Stimulated activated CD8-positive, alpha-beta memory T cell treated with anti-CD3 and anti-CD28 coated beads, Interleukin-15, amount 100 ng/mL, for 24 hours (primary cell): Measurements from ENCODE around the gene WDR70.
"Not testable (repeated sequence)": the region's sequence is repeated elsewhere in the genome, so short reads cannot be mapped to it uniquely, and the experiment has no call there.

ENCODE experiments used
- DNase-seq: peaks from one replicate; pipeline ENCODE4 v3.0.0-alpha.2; 2020; ENCODE audit warnings: low read depth

Gene WDR70

DNA sequence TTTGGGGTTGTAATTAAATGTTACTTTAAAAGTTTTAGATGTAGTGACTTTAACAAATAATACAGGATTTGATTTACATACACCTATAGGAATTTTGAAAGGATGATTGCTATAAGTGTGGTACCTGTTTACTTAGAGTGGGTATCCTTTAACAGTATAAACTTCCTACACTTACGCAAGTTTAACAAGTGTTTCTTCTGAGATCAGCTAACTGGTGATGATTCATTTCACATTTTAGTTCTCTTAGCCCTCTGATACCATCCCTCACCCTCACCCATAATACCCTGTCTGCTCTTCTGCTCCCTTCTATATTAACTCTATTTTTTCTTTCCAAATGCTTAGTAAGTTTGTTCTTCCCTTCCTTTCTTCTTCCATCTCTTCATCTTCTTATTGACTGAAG is 262.8 kb downstream of the WDR70 start:
- no peak for DNase-seq

DNA sequence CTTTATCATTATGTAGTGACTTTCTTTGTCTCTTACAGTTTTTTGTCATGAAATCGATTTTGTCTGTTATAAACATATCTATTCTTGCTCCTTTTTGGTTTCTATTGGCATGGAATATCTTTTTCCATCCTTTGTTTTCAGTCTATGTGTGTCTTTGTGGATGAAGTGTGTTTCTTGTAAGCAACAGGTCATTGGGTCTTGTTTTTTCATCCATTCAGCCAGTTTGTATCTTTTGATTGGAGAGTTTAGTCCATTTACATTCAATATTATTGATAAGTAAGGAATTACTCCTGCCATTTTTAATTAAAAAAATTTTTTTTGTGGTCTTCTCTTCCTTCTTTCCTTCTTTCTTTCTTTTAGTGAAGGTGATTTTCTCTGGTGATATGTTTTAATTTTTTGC is 266.6 kb downstream of the WDR70 start:
- DNase-seq, result no peak

DNA sequence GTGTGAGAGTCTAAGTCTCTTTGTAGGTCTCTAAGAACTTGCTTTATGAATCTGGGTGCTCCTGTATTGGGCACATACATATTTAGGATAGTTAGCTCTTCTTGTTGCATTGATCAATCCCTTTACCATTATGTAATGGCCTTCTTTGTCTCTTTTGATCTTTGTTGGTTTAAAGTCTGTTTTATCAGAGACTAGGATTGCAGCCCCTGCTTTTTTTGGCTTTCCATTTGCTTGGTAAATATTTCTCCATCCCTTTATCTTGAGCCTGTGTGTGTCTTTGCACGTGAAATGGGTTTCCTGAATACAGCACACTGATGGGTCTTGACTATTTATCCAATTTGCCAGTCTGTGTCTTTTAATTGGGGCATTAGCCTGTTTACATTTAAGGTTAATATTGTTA is 275.4 kb downstream of the WDR70 start:
- not testable (repeated sequence) for DNase-seq

- DNase-seq, result no peak
Observed at GRCh38 chr5:37657046-37657445, 277.9 kb downstream of the WDR70 start.

DNA sequence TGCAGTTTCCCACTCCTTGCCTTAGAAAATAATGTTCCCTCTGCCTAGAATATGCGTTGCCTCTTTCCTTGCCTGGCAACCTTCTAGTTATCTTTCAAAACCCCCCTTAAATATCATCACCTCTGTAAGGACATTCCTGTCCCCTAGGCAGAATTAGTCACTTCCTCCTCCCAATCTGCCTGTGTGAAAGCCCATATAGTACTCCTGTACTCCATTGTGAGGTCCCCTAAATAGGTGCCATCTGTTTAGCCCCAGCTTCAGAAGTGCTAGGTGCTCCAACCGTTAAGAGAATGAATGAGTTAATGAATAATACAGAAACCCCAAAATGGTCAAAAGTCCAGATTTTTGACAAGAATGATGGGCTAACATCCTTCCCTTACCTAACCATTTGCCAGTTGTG is 279.3 kb downstream of the WDR70 start:
- DNase-seq, result no peak

- DNase-seq, result no peak
Observed at GRCh38 chr5:37660319-37660718, 281.2 kb downstream of the WDR70 start.

DNA sequence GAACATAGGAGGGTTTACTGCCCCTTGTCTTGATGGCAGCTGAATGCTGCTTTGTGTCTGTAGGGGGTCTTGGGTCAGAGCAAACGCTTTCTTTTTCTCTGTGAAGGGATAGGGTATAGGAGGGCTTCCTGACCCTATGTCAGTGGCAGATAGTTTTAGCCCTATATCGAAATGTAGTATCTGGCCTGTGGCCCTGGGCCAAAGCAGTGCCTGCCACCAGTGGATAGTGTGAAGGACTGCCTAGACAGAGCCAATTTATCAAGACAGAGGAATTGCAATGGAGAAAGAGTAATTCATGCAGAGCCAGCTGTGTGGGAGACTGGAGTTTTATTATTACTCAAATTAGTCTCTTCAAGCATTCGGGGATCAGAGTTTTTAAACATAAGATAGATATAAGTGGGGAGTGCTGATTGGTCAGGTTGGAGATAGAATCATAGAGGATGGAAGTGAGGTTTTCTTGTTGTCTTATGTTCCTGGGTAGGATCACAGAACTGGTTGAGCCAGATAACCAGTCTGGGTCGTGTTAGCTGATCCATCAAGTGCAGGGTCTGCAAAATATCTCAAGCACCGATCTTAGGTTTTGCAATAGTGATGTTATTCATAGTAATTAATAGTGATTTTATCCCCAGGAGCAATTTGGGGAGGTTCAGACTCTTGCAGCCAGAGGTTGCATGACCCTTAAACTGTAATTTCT is 282.3 kb downstream of the WDR70 start:
- no peak for DNase-seq

GRCh38 chr5:37661951-37662350 is 282.8 kb downstream of the WDR70 start:
- DNase-seq, result no peak

DNA sequence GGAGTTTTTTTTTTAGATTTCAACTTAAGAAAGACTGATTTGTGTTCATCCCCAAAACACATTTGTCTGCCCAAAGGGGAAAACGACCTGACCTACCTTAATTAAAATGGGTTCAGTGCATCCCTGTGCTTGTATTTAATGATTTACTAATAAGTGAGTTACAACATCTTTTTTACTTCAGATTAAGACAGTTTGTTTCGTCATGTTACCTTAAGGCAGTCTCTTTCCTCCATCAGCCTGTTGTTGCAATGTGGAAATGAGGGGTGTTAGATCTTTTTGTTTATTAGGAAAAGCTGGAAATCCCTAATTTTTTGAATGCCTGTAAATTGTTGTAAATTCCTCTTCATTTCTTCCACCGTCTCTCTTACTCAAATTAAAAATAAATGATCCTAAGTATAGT is 283.2 kb downstream of the WDR70 start:
- DNase-seq, result no peak

DNA sequence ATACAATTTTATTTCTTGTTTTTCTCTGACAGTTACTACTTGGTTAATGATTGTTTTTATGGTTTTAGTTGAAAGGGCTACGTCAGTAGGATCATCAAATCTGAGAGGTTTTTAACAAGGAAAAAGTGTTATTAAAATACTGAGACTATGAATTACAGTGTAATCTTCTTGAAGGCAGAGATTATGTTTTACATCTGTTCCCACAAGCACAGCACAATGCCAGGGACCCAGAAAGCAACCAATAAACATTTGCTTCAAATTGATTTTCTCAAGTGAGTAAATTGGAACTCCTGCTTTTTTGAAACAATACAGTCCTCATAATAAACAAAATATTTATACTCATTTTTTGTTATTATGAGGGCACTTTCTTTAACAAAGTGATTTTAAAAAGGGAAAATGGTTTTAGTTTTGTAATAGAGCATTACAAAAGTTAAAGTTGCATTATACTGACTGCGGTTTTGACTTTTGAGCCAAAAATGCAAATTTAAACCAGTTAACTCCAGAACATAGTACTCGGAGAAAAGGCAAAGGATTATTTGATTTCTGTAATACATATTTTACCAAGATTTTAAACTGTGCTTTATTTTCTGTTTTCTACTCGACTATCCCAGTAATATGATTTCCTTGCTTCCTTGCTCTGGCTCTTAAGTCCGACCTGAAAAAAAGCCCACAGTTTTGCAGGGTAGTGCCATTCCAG is 283.8 kb downstream of the WDR70 start:
- no peak for DNase-seq

GRCh38 chr5:37663538-37663937 is 284.4 kb downstream of the WDR70 start:
- no peak for DNase-seq

- no peak for DNase-seq
Observed at GRCh38 chr5:37664551-37664950, 285.4 kb downstream of the WDR70 start.

DNA sequence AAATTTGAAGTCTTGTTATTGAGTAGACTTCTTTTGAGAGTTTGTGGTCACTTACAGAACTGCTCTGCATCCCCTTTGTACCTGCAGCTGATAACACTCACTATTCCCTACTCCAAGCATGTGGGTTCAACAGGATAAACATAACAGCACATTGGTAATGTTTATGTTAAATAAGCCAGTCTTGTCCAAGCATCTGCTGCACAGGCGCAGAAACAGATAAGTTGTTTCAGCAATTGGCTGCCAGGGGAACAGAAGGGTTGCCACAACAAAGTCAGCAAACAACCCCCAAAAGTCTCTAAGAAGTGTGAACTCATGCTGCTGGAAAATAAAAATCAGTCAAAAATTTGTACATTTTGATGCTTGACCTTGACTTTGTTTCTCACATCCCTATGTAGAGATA is 286.2 kb downstream of the WDR70 start:
- no peak for DNase-seq

DNA sequence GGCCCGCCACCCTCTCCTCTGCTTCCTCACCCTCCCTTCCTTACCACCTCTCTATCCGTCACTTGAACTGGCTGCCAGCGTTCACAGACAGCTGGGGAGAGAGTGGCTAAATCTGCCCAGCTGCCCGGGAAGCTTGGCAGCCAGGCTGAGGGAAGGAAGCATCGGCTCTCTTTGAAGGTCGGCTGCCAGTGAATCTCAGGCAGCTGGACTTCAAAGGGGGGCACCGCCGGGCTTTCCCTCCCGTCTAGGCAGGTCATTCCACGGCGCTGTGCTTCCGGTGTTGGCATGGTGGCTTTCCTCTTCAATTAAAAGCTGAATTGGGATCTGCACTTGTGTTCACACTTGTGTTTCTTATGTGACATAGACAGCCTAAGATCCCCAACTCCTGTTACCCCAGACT is 286.8 kb downstream of the WDR70 start:
- no peak for DNase-seq

- no peak for DNase-seq
Observed at GRCh38 chr5:37667430-37667829, 288.3 kb downstream of the WDR70 start.

DNA sequence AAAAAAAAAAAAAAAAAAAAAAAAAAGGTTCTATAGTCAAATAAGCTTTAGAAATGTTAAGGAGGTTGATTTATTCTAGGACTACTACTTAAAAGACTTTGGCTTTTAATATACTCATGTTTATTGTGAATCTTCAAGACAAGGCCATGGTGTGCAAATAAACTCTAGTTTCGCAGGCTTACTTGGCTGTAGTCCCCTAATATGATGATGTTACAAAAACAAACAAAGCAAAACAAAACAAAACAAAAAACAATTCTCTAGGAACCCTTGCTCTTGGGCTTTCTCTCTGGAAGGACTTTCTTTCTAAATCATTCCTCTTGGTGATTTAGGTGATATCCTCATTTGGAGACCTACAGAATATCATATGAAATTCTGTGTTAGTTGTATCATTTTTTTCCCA is 288.7 kb downstream of the WDR70 start:
- no peak for DNase-seq

- DNase-seq, result no peak
Observed at GRCh38 chr5:37668524-37669047, 289.5 kb downstream of the WDR70 start.

GRCh38 chr5:37672118-37672588 is 293.0 kb downstream of the WDR70 start:
- not testable (repeated sequence) for DNase-seq

DNA sequence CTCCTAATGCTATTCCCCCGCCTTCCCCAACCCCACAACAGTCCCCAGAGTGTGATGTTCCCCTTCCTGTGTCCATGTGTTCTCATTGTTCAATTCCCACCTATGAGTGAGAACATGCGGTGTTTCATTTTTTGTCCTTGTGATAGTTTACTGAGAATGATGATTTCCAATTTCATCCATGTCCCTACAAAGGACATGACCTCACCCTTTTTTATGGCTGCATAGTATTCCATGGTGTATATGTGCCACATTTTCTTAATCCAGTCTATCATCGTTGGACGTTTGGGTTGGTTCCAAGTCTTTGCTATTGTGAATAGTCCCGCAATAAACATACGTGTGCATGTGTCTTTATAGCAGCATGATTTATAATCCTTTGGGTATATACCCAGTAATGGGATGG is 295.2 kb downstream of the WDR70 start:
- not testable (repeated sequence) for DNase-seq

- DNase-seq, result not testable (repeated sequence)
Observed at GRCh38 chr5:37679326-37679725, 300.2 kb downstream of the WDR70 start.

DNA sequence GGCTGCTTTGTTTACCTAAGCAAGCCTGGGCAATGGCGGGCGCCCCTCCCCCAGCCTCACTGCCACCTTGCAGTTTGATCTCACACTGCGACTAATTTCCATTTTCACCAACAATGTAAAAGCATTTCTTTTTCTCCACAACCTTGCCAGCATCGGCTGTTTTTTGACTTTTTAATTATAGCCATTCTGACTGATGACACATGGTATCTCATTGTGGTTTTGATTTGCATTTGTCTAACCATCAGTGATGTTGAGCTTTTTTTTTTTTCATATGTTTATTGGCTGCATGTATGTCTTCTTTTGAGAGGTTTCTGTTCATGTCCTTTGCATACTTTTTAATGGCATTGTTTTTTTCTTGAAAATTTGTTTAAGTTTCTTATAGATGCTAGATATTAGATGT is 300.8 kb downstream of the WDR70 start:
- DNase-seq, result not testable (repeated sequence)

GRCh38 chr5:37683072-37683471 is 304.0 kb downstream of the WDR70 start:
- DNase-seq, result no peak

GRCh38 chr5:37685211-37685610 is 306.1 kb downstream of the WDR70 start:
- DNase-seq, result no peak

GRCh38 chr5:37685816-37686215 is 306.7 kb downstream of the WDR70 start:
- no peak for DNase-seq
